Measurements from ENCODE around the gene GDAP1L1.
"Not testable (repeated sequence)": the region's sequence is repeated elsewhere in the genome, so short reads cannot be mapped to it uniquely, and the experiment has no call there.

The GDAP1L1 gene

GRCh38 chr20:44219791-44220190, 27.3 kb upstream of the GDAP1L1 start:
- no peak for DNase-seq (ENCODE audit: low read depth in 2 of 2)

GRCh38 chr20:44221368-44221954, 25.6 kb upstream of the GDAP1L1 start:
- no peak for DNase-seq (ENCODE audit: low read depth in 2 of 2)

GRCh38 chr20:44222027-44222426, 25.1 kb upstream of the GDAP1L1 start:
- no peak for DNase-seq (ENCODE audit: low read depth in 2 of 2)

- no peak for DNase-seq (ENCODE audit: low read depth in 2 of 2)
These were observed 24.3 kb upstream of the GDAP1L1 start for GRCh38 chr20:44222633-44223368.

GRCh38 chr20:44223721-44224120, 23.4 kb upstream of the GDAP1L1 start:
- DNase-seq (ENCODE audit: low read depth in 2 of 2) = no peak

- no peak for DNase-seq (ENCODE audit: low read depth in 2 of 2)
These were observed 22.5 kb upstream of the GDAP1L1 start for GRCh38 chr20:44224637-44225036.

- DNase-seq (ENCODE audit: low read depth in 2 of 2) = no peak
These were observed 18.4 kb upstream of the GDAP1L1 start for GRCh38 chr20:44228465-44229258.

GRCh38 chr20:44231193-44231592, 15.9 kb upstream of the GDAP1L1 start:
- no peak for DNase-seq (ENCODE audit: low read depth in 2 of 2)

GRCh38 chr20:44231713-44232468, 15.2 kb upstream of the GDAP1L1 start:
- no peak for DNase-seq (ENCODE audit: low read depth in 2 of 2)

- not testable (repeated sequence) for DNase-seq (ENCODE audit: low read depth in 2 of 2)
These were observed 14.6 kb upstream of the GDAP1L1 start for GRCh38 chr20:44232469-44232856.

- DNase-seq (ENCODE audit: low read depth in 2 of 2) = no peak
These were observed 13.6 kb upstream of the GDAP1L1 start for GRCh38 chr20:44233436-44234016.

GRCh38 chr20:44234566-44235317, 12.4 kb upstream of the GDAP1L1 start:
- DNase-seq (ENCODE audit: low read depth in 2 of 2) = no peak

- DNase-seq (ENCODE audit: low read depth in 2 of 2) = no peak
These were observed 11.4 kb upstream of the GDAP1L1 start for GRCh38 chr20:44235702-44236101.

GRCh38 chr20:44236840-44237239, 10.3 kb upstream of the GDAP1L1 start:
- DNase-seq (ENCODE audit: low read depth in 2 of 2) = not testable (repeated sequence)

- DNase-seq (ENCODE audit: low read depth in 2 of 2) = no peak
These were observed 5.3 kb upstream of the GDAP1L1 start for GRCh38 chr20:44241796-44242195.

- no peak for DNase-seq (ENCODE audit: low read depth in 2 of 2)
These were observed 1.1 kb upstream of the GDAP1L1 start for GRCh38 chr20:44245977-44246376.

- DNase-seq (ENCODE audit: low read depth in 2 of 2) = no peak
These were observed 690 bp downstream of the GDAP1L1 start for GRCh38 chr20:44247586-44248409.

GRCh38 chr20:44248410-44248759, 1.3 kb downstream of the GDAP1L1 start:
- no peak for DNase-seq (ENCODE audit: low read depth in 2 of 2)

- DNase-seq (ENCODE audit: low read depth in 2 of 2) = no peak
These were observed 4.2 kb downstream of the GDAP1L1 start for GRCh38 chr20:44251284-44251683.

GRCh38 chr20:44253528-44253927, 6.4 kb downstream of the GDAP1L1 start:
- no peak for DNase-seq (ENCODE audit: low read depth in 2 of 2)
